ENCODE data around the gene CCDC124. TPM values are rescaled to one million over a fixed set of nuclear protein-coding genes. Genes with fewer than 3 reads are reported as not detected.

The CCDC124 gene
- total RNA-seq, 1 donor from 2014 or later, result 15.7 TPM

DNA sequence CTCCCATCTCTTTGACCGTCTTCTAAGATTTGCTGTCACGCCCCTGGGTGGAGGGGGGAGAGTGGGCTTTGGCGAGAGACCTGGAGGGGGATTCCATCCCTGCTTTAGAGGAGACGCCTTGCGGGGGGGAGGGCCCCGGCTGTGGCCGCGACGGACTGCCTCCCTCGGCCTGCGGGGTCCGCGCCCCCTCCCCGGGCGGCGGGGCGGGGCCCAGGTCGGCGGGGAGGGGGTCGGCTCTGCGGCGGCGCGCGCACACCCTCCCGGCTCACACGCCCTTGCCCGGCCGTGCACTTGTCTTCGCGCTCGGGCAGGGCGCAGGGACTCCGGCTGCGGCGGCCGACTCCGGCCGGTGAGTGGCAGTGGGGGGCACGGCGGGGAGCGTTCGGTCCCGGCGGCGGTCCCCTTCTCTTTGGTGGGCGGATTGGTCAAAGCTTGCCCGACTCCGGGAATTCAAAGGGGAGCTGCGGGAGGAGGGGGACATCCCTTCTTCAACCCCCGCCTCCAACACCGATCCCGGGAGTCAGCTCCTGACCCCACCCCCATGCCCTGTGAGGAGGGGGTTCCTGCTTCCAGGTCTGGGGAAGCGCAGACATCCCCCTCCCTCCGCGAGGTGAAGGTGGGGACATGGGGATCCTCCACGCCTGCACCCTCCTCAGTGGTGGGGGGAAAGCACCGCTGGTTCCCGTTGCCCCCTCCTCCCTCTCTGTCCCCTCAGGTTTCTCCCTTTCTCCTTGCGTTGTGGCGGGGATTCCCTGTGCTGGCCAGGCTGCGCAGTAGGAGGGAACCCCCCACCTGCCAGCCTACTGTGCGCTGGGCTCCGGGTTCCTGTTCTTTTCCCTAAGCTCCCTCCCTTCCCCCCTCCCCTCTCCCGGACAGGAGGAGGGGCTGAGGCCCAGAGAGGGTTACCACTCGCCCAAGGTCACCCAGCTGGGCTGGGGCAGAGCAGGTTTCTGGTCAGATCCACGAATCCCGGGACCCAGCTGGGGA, 19.5 kb downstream of the CCDC124 start:
- H3K27ac ChIP-seq (ENCODE audit: low read depth, low read length), result no peak overlapping the region
- no peaks in the 10 kb centered on the region for H3K36me3 ChIP-seq (ENCODE audit: control insufficient read depth in 3 of 3, insufficient read depth in 3 of 3, low read length in 3 of 3)
- H3K27me3 ChIP-seq (ENCODE audit: control insufficient read depth in 3 of 3, insufficient read depth in 3 of 3, low read length in 3 of 3), result peaks cover 64 to 72% (median 71%) of the 10 kb centered on the region in 3 donors
- no peak overlapping the region for H3K4me3 ChIP-seq (ENCODE audit: low read length in 3 of 3)
- H3K9ac ChIP-seq (ENCODE audit: low read depth in 1 of 3, low read length in 3 of 3), result peak overlapping the region in 1 of 3 donors; percentile 33
- H3K9me3 ChIP-seq (ENCODE audit: control insufficient read depth in 3 of 3, low read length in 3 of 3), result no peaks in the 10 kb centered on the region
- peaks cover 15 to 39% (median 33%) of the 10 kb centered on the region in 3 donors for H3K4me1 ChIP-seq (ENCODE audit: control insufficient read depth in 3 of 3, insufficient read depth in 3 of 3, low read length in 3 of 3)

- Histone ChIP-seq H3K36me3 (ENCODE audit: control insufficient read depth in 3 of 3, insufficient read depth in 3 of 3, low read length in 3 of 3) (no peaks in the 10 kb centered on the region), H3K27ac (ENCODE audit: low read depth, low read length) (no peak overlapping the region), H3K9me3 (ENCODE audit: control insufficient read depth in 3 of 3, low read length in 3 of 3) (no peaks in the 10 kb centered on the region), H3K4me1 (ENCODE audit: control insufficient read depth in 3 of 3, insufficient read depth in 3 of 3, low read length in 3 of 3) (peaks cover 14 to 37% (median 31%) of the 10 kb centered on the region in 3 donors), H3K4me3 (ENCODE audit: low read length in 3 of 3) (no peak overlapping the region), H3K27me3 (ENCODE audit: control insufficient read depth in 3 of 3, insufficient read depth in 3 of 3, low read length in 3 of 3) (peaks cover 74 to 80% (median 79%) of the 10 kb centered on the region in 3 donors), H3K9ac (ENCODE audit: low read depth in 1 of 3, low read length in 3 of 3) (peak overlapping the region in 1 of 3 donors; percentile 8)
Observed at GRCh38 chr19:17953316-17953801, 20.5 kb downstream of the CCDC124 start.

- Histone ChIP-seq H3K9me3 (ENCODE audit: control insufficient read depth in 3 of 3, low read length in 3 of 3) (no peaks in the 10 kb centered on the region), H3K27me3 (ENCODE audit: control insufficient read depth in 3 of 3, insufficient read depth in 3 of 3, low read length in 3 of 3) (peaks cover 74 to 79% (median 78%) of the 10 kb centered on the region in 3 donors), H3K27ac (ENCODE audit: low read depth, low read length) (no peak overlapping the region), H3K9ac (ENCODE audit: low read depth in 1 of 3, low read length in 3 of 3) (no peak overlapping the region), H3K36me3 (ENCODE audit: control insufficient read depth in 3 of 3, insufficient read depth in 3 of 3, low read length in 3 of 3) (no peaks in the 10 kb centered on the region), H3K4me3 (ENCODE audit: low read length in 3 of 3) (no peak overlapping the region), H3K4me1 (ENCODE audit: control insufficient read depth in 3 of 3, insufficient read depth in 3 of 3, low read length in 3 of 3) (peaks cover 14 to 37% (median 27%) of the 10 kb centered on the region in 3 donors)
Observed at GRCh38 chr19:17953869-17954268, 21.1 kb downstream of the CCDC124 start.

DNA sequence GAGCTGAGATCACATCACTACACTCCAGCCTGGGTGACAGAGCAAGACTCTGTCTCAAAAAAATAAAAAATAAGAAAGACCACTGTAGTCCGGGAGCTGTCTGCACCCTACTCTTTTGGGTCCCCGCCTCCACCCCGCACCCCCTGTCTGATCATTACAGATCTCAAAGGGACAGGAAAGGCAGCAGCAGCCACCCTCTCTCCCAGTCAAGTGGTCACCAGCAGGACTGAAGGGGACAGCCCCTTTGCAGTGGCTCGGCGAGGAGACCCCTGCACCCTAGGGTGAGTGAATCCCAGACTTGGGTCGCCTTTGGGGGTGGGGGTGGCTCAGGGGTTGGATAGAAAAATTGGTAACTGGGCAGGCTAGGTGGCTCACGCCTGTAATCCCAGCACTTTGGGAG, 21.6 kb downstream of the CCDC124 start:
- H3K9me3 ChIP-seq (ENCODE audit: control insufficient read depth in 3 of 3, low read length in 3 of 3), result no peaks in the 10 kb centered on the region
- no peak overlapping the region for H3K9ac ChIP-seq (ENCODE audit: low read depth in 1 of 3, low read length in 3 of 3)
- no peak overlapping the region for H3K27ac ChIP-seq (ENCODE audit: low read depth, low read length)
- H3K27me3 ChIP-seq (ENCODE audit: control insufficient read depth in 3 of 3, insufficient read depth in 3 of 3, low read length in 3 of 3), result peaks cover 69 to 74% (median 73%) of the 10 kb centered on the region in 3 donors
- no peak overlapping the region for H3K4me3 ChIP-seq (ENCODE audit: low read length in 3 of 3)
- peaks cover 14 to 33% (median 25%) of the 10 kb centered on the region in 3 donors for H3K4me1 ChIP-seq (ENCODE audit: control insufficient read depth in 3 of 3, insufficient read depth in 3 of 3, low read length in 3 of 3)
- no peaks in the 10 kb centered on the region for H3K36me3 ChIP-seq (ENCODE audit: control insufficient read depth in 3 of 3, insufficient read depth in 3 of 3, low read length in 3 of 3)

- Histone ChIP-seq H3K4me3 (ENCODE audit: low read length in 3 of 3) (no peak overlapping the region), H3K9ac (ENCODE audit: low read depth in 1 of 3, low read length in 3 of 3) (no peak overlapping the region), H3K9me3 (ENCODE audit: control insufficient read depth in 3 of 3, low read length in 3 of 3) (no peaks in the 10 kb centered on the region), H3K27ac (ENCODE audit: low read depth, low read length) (no peak overlapping the region), H3K36me3 (ENCODE audit: control insufficient read depth in 3 of 3, insufficient read depth in 3 of 3, low read length in 3 of 3) (no peaks in the 10 kb centered on the region), H3K4me1 (ENCODE audit: control insufficient read depth in 3 of 3, insufficient read depth in 3 of 3, low read length in 3 of 3) (peaks cover 4 to 6% (median 4%) of the 10 kb centered on the region in 3 donors), H3K27me3 (ENCODE audit: control insufficient read depth in 3 of 3, insufficient read depth in 3 of 3, low read length in 3 of 3) (peaks cover 45 to 57% (median 49%) of the 10 kb centered on the region in 3 donors)
Observed at GRCh38 chr19:17957149-17957849, 24.5 kb downstream of the CCDC124 start.

DNA sequence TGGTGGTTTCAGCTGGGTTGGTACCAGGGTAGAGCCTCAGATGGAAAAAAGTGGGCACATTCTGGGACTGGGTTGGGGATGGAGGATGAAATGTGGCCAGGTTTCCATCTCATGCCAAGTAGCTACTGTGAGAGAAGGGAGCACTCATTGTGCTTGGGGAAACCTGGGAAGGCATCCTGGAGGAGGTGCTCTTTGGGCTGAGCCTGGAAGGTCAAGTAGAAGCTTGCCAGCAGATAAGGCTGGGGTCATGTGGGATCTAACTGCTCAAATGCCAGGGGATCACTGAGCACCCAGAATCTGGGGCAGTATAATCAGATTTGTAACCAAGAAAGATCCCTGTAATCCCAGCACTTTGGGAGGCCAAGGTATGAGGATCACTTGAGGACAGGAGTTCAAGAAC, 25.1 kb downstream of the CCDC124 start:
- Histone ChIP-seq H3K36me3 (ENCODE audit: control insufficient read depth in 3 of 3, insufficient read depth in 3 of 3, low read length in 3 of 3) (no peaks in the 10 kb centered on the region), H3K27ac (ENCODE audit: low read depth, low read length) (no peak overlapping the region), H3K27me3 (ENCODE audit: control insufficient read depth in 3 of 3, insufficient read depth in 3 of 3, low read length in 3 of 3) (peaks cover 39 to 53% (median 45%) of the 10 kb centered on the region in 3 donors), H3K4me1 (ENCODE audit: control insufficient read depth in 3 of 3, insufficient read depth in 3 of 3, low read length in 3 of 3) (peaks cover 0 to under 1% (median 0%) of the 10 kb centered on the region in 3 donors), H3K4me3 (ENCODE audit: low read length in 3 of 3) (no peak overlapping the region), H3K9me3 (ENCODE audit: control insufficient read depth in 3 of 3, low read length in 3 of 3) (no peaks in the 10 kb centered on the region), H3K9ac (ENCODE audit: low read depth in 1 of 3, low read length in 3 of 3) (no peak overlapping the region)

GRCh38 chr19:17963936-17964691, 31.3 kb downstream of the CCDC124 start:
- Histone ChIP-seq H3K4me1 (ENCODE audit: control insufficient read depth in 3 of 3, insufficient read depth in 3 of 3, low read length in 3 of 3) (peaks cover 0 to 2% (median 0%) of the 10 kb centered on the region in 3 donors), H3K27ac (ENCODE audit: low read depth, low read length) (no peak overlapping the region), H3K4me3 (ENCODE audit: low read length in 3 of 3) (no peak overlapping the region), H3K27me3 (ENCODE audit: control insufficient read depth in 3 of 3, insufficient read depth in 3 of 3, low read length in 3 of 3) (peaks cover 28 to 55% (median 52%) of the 10 kb centered on the region in 3 donors), H3K36me3 (ENCODE audit: control insufficient read depth in 3 of 3, insufficient read depth in 3 of 3, low read length in 3 of 3) (no peaks in the 10 kb centered on the region), H3K9ac (ENCODE audit: low read depth in 1 of 3, low read length in 3 of 3) (no peak overlapping the region), H3K9me3 (ENCODE audit: control insufficient read depth in 3 of 3, low read length in 3 of 3) (no peaks in the 10 kb centered on the region)

- Histone ChIP-seq H3K4me3 (ENCODE audit: low read length in 3 of 3) (no peak overlapping the region), H3K27ac (ENCODE audit: low read depth, low read length) (no peak overlapping the region), H3K9me3 (ENCODE audit: control insufficient read depth in 3 of 3, low read length in 3 of 3) (no peaks in the 10 kb centered on the region), H3K4me1 (ENCODE audit: control insufficient read depth in 3 of 3, insufficient read depth in 3 of 3, low read length in 3 of 3) (peaks cover 0 to 2% (median 0%) of the 10 kb centered on the region in 3 donors), H3K27me3 (ENCODE audit: control insufficient read depth in 3 of 3, insufficient read depth in 3 of 3, low read length in 3 of 3) (peaks cover 28 to 57% (median 53%) of the 10 kb centered on the region in 3 donors), H3K36me3 (ENCODE audit: control insufficient read depth in 3 of 3, insufficient read depth in 3 of 3, low read length in 3 of 3) (no peaks in the 10 kb centered on the region), H3K9ac (ENCODE audit: low read depth in 1 of 3, low read length in 3 of 3) (no peak overlapping the region)
Observed at GRCh38 chr19:17965370-17966128, 32.7 kb downstream of the CCDC124 start.

GRCh38 chr19:17966129-17966483, 33.3 kb downstream of the CCDC124 start:
- H3K36me3 ChIP-seq (ENCODE audit: control insufficient read depth in 3 of 3, insufficient read depth in 3 of 3, low read length in 3 of 3), result no peaks in the 10 kb centered on the region
- H3K4me3 ChIP-seq (ENCODE audit: low read length in 3 of 3), result no peak overlapping the region
- no peak overlapping the region for H3K9ac ChIP-seq (ENCODE audit: low read depth in 1 of 3, low read length in 3 of 3)
- no peak overlapping the region for H3K27ac ChIP-seq (ENCODE audit: low read depth, low read length)
- peaks cover 0 to 2% (median 0%) of the 10 kb centered on the region in 3 donors for H3K4me1 ChIP-seq (ENCODE audit: control insufficient read depth in 3 of 3, insufficient read depth in 3 of 3, low read length in 3 of 3)
- H3K27me3 ChIP-seq (ENCODE audit: control insufficient read depth in 3 of 3, insufficient read depth in 3 of 3, low read length in 3 of 3), result peaks cover 28 to 55% (median 53%) of the 10 kb centered on the region in 3 donors
- H3K9me3 ChIP-seq (ENCODE audit: control insufficient read depth in 3 of 3, low read length in 3 of 3), result no peaks in the 10 kb centered on the region
